ENCODE results near the gene RAB15.

DNA sequence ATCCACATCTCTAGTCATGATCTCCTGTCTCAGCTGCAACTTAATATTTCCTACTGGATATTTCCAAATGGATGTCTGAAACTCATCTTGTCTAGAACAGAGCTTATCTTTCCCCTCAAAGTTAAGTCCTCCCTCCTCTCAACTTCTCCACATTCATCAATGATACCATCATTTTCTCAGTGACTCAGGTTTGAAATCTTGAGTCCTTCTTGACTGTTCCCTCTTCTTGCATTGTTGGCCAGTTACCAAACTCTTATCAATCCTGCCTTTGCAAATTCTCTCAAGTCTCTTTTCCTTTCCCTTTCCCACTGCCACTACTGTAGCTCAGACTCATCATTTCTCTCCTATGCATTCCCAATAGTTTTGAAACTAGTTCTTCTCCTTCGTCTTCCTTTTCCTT, 72.2 kb downstream of the RAB15 start:
- no peak for TF ChIP-seq CTCF (IDR thresholded peaks at IDR 0.05)
- TF ChIP-seq POLR2A (IDR thresholded peaks at IDR 0.05), result no peak
- no peak for TF ChIP-seq POLR2AphosphoS5 (IDR thresholded peaks at IDR 0.05; ENCODE audit: insufficient read depth in 1 of 2, low read depth in 1 of 2)
